Coronary artery (tissue), 2 donors: ENCODE data around the gene RASA4B.
"Not testable (repeated sequence)": the region's sequence is repeated elsewhere in the genome, so short reads cannot be mapped to it uniquely, and the experiment has no call there.

Experiments
- DNase-seq: peaks from one replicate; pipeline ENCODE4 v3.0.0-alpha.2; 2017; ENCODE audit warnings: low spot score
- H3K27ac ChIP-seq, 2 donors: fragments of 200-600 bp; sonication (generic); one replicate each; pipeline ENCODE4 v1.5.1; 2016 to 2019
- H3K4me3 ChIP-seq: fragments of 200-600 bp; sonication (generic); 2 replicates; pipeline ENCODE4 v1.5.1; 2016; ENCODE audit warnings: mild to moderate bottlenecking, moderate library complexity
- CTCF ChIP-seq: fragments of 200-600 bp; sonication (generic); IDR thresholded peaks from one replicate; pipeline ENCODE4 v1.5.1; 2019; ENCODE audit warnings: antibody characterized with exemption

The RASA4B gene

DNA sequence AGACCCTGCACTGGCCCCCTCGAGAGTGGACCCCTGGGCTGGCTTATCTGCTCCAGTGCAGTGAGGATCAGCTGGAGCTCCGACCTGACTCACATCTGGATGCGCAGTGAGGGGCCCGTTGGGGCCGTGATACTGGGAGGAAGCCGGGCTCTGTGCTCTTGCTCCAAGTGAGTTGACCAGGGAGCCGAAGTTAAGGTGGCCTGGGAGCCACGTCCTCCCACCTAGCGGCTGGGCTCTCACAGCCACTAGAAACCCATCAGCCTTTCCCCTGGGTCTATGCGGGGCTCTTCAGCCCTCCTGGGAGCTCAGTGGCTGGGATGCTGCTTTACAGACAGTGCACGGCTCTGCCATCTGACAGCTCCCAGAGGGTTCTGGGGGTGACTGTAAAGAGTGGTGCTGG, 62.0 kb downstream of the RASA4B start:
- Histone ChIP-seq H3K27ac (no peak overlapping the region), H3K4me3 (no peak overlapping the region)
- DNase-seq: no peak
- TF ChIP-seq CTCF: no peak

DNA sequence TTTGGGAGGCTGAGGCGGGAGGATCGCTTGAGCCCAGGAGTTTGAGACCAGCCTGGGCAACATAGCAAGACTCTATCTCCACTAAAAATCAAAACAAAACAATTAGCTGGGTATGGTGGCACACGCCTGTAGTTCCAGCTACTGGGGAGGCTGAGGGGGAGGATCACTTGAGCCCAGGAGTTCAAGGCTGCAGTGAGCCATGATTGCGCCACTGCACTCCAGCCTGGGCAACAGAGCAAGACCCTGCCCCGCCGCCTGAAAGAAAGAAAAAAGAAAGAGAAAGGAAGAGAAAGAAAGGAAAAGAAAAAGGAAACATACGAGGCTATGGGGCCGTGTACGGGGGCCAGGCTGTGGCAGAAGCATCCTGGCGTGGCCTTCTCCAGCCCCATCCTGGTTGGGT, 62.6 kb downstream of the RASA4B start:
- DNase-seq, H3K27ac ChIP-seq, H3K4me3 ChIP-seq: not testable (repeated sequence)

DNA sequence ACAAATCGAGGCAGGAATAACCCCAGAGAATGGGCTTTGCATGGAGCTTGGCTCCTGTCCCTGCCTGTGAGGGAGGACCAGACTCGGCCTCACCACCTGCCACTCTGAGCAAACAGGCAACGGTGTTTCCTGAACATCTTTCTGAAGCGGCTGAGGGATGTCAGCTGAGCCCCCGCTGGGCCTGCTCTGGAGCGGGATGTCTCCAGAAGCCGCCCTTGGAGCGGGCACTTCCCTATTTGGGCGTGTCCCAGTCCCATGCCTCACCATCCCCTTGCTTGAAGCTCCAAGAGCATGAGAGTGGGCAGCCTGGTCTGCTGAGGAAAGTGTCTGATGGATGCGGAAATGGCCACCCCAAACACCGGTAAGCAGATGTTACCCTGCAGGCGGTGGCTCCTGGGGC, 63.1 kb downstream of the RASA4B start:
- H3K4me3 ChIP-seq: no peak overlapping the region
- no peak for DNase-seq
- no peak overlapping the region for H3K27ac ChIP-seq
- TF ChIP-seq CTCF: no peak

DNA sequence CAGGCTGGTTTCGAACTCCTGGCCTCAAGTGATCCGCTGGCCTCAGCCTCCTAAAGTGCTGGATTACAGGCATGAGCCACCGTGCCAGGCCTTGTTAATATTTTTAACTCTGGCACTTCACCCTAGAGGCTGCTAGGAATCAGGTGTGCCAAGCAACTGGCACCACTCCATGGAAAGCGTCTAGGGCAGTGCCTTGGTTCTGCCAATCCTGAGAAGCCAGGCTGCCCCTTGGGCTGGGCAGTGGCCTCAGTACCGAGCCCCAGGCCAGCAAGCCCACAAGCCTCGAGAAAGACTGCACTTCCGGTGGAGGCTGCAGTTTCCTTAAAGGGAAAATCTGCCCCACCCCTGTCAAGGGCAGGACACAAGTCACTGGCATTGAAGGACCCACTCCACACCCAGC, 64.3 kb downstream of the RASA4B start:
- no peak for TF ChIP-seq CTCF
- no peak overlapping the region for H3K27ac ChIP-seq
- DNase-seq: no peak
- H3K4me3 ChIP-seq: no peak overlapping the region

DNA sequence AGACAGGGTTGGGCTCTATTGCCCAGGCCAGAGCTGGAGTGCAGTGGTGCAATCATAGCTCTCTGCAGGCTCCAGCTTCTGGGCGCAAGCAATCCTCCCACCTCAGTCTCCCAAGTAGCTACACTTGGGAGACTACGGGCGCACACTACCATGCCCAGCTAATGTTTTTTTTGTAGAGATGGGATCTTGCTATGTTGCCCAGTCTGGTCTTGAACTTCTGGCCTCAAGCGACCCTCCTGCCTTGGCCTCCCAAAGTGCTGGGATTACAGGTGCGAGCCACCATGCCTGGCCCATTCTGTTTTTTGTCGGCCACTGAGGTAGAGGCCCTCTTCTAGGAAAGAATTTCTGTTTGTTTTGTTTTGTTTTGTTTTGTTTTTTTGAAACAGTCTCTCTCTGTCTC, 65.1 kb downstream of the RASA4B start:
- DNase-seq: no peak
- Histone ChIP-seq H3K4me3 (no peak overlapping the region), H3K27ac (no peak overlapping the region)
- no peak for TF ChIP-seq CTCF

- no peak overlapping the region for H3K4me3 ChIP-seq
- TF ChIP-seq CTCF: no peak
- H3K27ac ChIP-seq: no peak overlapping the region
- DNase-seq: no peak
Measured at GRCh38 chr7:102451371-102452054, 66.1 kb downstream of the RASA4B start.

DNA sequence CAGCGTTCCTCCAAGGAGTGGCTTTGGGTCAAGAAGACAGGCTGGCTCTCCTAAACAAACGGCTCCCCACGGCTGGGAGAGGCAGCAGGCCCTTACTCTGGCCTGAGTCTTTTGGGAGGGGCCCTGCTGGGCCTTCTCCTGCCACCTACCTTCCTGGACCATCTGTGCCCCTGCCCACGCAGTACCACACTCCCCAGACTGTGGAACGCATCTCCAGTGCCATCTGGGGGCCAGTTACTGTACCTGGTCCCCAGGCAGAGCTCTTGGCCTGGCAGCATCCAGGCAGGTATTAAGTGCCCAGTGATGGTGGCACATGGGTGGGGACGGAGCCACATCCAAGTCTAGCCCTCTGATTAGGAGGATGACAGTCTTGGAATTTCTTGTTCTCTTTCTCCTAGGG, 67.3 kb downstream of the RASA4B start:
- no peak overlapping the region for H3K27ac ChIP-seq
- DNase-seq: no peak
- H3K4me3 ChIP-seq: no peak overlapping the region
- no peak for TF ChIP-seq CTCF
